GM18870 (cell line): ENCODE data around the gene CDK11B.
A peak's percentile ranks its signal among the peaks of the same experiment; 100 is the strongest.
"Not testable (repeated sequence)": the region's sequence is repeated elsewhere in the genome, so short reads cannot be mapped to it uniquely, and the experiment has no call there.

ENCODE experiments used
- ATAC-seq: cut with Tn5 transposase; IDR thresholded peaks from one replicate; pipeline ENCODE4 v1.9.1; 2021; ENCODE audit warnings: moderate library complexity; ENCODE audit not compliant: unreplicated experiment

The CDK11B gene

DNA sequence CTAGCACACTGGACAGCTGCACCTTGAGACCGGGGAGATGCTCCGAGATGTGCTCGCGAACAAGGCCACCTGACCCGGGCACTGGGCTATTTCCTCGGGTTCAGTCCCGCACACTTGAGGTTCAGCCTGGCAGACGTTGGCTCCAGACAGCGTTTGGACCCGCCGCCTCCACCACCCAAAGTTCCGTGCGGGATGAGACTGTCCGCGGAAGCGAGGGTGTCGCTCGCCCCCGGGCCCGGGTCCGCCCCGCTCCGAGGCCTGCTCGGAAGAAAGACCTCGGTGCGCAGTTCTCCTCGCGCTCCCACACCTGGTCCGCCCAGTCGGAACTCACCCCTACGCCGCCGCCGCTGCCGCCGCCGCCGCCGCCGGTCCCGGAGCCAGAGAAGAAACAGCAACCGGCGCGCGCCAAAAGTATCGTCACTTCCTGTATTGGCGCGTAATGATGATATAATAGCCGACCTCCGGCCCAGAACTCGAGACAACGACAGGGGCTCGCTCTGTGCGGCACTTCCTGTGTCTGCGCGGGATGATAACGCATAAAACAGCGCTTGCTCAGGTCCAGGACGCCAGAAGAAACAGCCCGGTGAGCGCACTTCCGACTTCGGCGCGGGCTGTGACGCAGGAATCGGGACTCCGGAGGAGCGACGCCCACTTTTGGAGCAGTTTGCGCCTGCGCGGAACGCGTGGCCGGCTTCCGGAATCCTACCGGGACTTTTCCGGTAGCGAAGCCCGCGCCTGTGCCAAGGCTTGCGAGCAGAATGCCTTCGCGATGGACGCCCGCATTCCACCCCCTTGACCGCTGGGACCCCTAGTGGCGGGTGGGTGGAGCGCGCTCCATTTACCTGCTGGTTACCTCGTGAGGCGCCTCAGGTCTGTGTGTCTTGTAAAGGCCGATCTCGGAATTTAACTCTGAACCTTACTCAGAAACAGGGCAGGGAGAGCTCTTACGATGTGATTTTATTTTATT lies at the start of gene CDK11B:
Gene CDK11B, minus strand, starts transcription at position 422 of the 967 bp plus-strand sequence. CDS start 1,519 bp downstream, outside the sequence.
- peak; percentile 84 for ATAC-seq

DNA sequence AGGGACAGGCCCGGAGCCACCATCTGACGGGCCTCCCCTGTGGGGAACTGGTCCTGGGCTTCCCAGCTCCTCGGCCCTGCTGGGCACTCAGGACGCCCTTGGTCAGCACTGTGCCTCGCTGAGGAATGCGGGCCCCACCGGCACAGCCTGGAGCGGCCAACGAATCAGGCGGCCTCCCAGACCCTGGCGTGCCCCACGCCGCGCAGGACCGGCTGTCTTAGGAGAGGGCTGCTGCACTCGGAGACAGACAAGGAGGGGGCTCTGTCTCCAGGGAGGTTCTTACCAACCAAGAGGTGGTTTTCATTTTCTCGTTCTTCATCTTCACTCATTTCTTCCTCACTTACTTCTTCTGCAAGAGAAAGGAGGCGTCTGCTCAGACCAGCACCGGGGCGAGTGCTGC lies 49.1 kb upstream of the CDK11B start:
- ATAC-seq = not testable (repeated sequence)

DNA sequence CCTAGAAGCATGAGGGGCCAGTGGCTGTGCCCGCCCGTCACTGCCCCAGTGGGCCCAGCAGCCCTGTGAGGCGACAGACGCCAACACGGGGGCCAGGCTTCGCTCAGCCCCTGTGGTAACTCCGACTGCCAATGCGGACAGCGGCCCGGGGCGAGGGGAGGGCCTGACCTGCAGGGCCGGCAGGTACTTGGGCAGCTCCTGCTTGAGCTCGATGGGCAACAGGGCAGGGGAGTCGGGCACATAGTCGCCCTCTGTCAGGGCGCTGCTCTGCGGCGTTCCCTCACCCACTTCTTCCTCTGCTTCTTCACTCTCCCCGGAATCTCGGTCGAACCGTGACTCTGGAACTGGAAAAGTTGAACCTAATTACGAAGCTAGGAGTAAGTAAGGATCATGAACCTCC lies 48.4 kb upstream of the CDK11B start:
- not testable (repeated sequence) for ATAC-seq

DNA sequence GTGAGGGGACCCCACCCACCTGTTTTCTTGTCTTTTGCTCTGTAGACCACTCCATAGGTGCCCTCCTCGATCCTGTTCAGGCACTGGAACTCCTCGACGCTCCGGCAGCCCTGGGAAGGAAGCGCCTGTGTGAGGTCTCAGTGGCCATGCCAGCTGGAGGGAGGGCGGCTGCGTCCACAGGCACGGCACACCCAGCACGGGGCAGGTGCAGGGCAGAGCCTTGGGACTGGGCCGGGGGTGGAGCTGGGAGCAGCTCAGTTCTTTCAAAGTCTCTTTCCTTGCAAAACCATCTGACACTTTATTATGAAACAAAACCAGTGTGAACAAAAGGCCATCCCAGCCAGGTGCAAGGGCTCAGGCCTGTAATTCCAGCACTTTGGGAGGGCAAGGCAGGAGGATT lies 46.8 kb upstream of the CDK11B start:
- ATAC-seq = not testable (repeated sequence)

DNA sequence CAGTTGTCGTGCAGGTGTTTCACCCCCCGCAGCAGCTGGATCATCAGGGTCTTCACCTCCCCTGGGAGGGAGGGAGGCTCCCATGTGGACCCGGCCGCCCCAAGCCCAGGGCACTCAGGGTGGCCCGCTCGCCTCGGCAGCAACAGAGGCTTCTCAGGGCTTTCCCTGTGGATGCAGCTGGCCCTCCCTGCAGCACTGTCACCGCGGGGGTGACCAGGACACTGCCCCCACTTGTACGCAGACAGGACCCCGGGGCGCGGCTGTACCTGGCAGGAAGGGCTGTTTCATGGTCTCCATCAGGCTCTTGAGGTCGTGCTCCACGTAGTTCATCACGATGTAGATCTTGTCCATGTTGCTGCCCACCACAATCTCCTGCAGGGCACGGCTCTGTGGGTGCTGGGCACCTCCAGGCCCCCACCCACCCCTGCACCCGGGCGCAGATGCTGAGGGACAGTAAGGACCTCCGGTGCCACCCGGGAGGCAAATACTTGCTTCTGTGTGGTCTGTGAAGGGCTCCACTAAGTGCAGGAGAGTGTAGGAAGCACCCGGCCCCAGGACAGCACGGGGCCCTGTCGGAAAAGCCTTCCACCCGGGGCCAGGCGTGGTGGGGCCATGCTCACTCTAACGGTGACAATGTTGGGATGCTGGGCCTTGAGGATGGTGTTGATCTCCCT lies 45.6 kb upstream of the CDK11B start:
- ATAC-seq = not testable (repeated sequence)

DNA sequence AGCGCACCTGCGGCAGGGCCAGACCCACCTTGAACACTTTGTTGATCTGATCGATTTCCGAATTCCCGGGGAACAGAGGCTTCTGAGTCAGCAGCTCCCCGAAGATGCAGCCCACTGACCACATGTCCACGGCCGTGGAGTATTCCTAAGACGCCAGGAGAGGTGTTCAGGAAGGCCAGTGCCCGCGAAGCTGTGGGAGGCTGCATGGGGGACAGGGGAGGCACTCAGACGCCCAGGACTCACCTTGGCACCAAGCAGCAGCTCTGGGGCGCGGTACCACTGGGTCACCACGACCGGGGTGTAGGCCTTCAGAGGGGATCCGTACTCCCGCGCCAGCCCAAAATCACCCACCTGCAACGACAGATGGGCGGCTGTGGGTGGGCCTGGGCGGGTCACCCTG lies 45.0 kb upstream of the CDK11B start:
- no peak for ATAC-seq

DNA sequence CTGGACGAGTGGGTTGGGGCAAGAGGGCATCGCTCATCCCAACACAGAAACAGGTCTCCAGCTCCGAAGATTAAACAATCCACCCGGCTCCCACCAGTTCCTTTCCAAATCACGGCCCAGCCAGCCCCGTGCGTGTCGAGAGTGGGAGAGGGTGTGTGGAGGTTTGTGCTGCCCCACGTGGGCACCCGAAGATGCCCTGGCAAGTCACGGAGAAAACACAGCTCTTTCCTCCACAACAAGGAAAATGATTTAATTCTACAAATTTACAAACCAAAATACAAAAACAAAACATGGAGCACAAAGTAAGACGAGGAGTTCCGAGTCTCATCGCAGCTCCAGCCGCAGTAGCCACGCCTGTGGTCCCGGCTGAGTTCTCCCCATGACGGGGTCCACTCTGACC lies 43.7 kb upstream of the CDK11B start:
- not testable (repeated sequence) for ATAC-seq

DNA sequence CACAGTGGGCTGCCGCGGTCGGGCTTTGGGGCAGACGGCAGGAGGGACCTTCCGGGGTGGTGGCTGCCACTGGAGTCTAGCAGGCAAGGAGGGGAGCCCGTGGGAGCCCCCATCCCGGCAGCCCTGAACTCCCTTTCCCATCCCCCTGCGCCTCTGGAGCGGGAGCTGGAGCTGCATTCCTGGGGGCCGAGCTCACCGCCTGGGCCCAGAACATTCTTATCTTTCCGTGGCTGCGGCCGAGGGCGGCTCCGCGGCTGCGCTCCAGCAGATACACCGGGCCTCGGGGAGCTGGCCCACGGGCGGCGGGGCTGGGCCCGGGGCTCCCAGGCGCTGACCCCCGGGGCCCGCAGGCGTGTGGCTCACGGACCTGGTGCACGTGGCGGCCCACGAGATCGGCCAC lies 41.8 kb upstream of the CDK11B start:
- not testable (repeated sequence) for ATAC-seq

DNA sequence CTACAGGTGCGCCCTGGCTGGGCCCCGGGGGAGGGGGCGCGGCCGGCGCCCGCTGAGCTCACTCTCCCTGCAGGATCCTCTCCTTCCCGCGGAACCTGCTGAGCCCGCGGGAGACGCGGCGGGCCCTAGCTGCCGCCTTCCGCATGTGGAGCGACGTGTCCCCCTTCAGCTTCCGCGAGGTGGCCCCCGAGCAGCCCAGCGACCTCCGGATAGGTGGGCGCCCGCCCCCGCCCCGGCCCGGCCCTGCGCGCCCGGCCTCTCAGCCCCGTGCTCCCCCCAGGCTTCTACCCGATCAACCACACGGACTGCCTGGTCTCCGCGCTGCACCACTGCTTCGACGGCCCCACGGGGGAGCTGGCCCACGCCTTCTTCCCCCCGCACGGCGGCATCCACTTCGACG lies 41.3 kb upstream of the CDK11B start:
- ATAC-seq = not testable (repeated sequence)

DNA sequence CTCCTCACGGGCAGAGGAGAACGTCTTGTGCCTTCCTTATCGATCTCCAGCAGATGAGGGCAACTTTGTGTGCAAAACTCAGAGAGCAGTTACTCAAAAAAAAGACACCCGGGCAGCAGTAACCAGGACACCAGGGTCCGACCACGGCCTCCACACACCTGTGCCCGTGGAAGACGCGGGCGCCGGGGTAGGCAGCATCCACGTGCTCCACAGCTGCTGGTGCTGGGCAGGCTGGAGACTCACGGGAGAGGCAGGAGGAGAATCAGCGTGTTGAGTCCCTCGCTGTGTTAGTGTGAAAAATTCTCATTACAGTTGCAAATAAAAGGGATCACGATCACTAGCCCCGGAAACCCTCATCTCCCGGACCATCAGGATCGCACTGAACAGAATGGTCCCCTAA lies 40.3 kb upstream of the CDK11B start:
- ATAC-seq = not testable (repeated sequence)

DNA sequence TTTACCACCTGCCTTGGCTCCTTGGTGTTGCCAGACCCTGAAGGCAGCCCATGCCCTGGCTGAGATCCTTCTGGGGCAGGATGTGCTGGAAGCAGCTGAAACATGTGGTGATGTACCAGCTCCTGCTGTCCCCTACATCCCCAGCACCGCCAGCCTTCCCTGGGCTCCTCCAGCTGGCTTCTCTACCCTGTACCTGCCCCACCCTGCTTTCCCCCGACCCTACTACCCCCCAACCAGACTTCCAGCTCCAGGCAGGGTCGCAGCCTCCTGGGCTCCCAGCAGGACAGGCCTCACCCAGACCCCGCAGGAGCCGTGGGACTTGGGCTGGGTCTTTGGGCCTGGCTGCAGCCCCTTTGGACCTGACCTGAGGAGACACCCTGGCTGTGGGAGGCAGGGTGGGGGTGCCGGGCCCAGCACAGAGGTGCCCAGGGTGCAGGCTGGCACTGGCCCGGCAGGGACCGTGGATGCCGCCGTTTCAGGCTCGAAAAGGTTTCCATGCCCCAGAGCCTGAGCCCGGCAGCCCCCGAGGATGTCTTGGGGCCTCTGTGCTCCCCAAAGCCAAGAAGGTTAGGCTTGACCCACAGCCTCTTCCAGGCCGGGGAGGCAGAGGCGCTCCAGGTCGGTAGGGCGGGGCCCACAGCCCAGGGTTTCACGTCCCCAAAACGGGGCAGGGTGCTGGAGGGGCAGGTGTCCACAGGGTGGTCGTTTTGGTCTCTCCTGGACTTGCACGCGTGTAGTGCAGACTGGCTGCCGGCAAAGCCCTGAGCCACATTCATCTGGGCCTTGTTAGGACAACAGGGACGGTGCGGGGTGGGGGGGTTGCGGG lies 38.8 kb upstream of the CDK11B start:
- ATAC-seq = not testable (repeated sequence)

DNA sequence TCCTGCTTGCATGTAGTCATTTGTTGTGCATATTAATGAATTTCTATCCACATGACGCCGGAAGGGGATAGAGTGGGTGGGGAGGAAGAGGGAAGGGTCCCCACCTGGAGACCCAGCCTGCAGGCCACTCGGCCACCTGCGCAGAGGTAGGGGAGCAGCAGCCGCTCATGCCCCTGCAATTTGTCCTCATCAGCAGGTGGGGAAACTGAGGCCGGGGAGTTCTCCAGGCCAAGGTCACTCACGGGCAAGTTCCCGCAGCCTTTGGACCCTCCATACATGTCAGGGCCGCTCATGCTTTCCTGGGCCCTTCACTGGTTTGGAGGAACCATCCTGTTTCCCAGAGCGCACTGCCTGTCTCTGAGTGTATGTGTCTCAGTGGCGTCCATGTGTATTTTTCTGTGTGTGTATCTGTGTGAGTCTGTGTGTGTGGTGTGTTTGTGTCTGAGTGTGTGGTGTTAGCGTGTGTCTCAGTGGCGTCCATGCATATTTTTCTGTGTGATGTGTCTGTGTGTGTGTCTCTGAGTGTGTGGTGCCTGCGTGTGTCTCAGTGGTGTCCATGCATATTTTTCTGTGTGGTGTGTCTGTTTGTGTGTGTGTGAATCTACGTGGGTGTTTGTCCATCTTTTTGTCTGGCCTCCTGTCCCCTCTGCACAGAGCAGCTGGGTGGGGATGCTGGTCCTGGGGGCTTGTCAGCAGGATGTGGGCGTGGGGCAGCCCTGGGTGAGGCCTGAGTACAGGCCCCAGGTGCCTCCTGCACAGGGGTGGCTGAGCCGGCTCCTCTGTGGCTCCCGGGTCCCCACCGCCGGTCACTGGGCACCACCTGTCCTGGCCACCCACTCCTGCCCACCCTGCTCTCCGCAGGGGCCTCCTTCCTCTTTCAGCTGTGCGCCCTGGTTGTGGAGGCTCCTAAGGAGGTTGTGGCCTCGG lies 37.9 kb upstream of the CDK11B start:
- ATAC-seq = not testable (repeated sequence)

DNA sequence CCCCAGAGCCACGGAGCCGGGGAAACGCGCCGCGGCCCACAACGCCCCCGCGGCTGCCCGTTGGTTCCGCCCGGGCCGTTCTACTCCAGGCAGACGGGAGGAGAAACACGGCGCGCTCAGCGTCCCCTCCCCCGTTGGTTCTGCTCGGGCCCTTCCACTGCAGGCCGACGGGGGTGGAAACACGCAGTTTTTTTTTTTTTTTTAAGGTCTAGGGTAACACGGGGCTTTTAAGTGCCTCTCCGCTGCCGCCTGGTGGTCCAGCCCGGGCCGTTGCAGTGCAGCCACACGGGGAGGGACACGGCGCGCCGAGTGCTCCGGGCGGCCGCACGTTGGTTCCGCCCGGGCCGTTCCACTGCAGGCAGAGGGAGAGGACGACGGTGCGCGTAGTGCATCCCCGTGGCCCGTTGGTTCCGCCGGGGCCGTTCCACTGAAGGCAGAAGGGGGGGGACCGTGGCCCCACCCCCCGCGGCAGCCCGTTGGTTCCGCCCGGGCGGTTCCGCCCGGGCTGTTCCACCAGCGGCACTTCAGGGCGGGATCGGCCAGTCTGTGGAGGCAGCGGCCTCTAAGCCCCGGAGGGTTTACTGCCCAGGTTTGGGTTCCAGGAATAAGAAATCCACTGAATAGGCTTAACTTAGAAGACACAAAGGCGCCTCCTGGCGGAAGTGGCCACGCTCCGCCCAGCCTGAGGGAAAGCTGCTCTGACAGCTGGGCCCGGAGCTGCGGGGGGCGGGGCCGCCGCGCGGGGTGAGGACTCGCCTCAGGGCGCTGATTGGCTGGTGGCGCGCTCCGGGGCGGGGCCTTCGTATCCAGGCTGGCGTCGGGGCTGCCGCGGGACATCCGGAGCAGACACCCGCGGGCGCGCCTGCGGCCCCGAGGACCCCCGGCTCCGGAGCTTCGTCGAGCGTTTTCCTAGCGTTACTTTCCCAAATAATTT lies 34.2 kb upstream of the CDK11B start, which contains the start of gene SLC35E2B:
Gene SLC35E2B, minus strand, starts transcription at position 82 of the 934 bp plus-strand sequence. CDS start 16,096 bp downstream, outside the sequence.
- peak; percentile 76 for ATAC-seq

DNA sequence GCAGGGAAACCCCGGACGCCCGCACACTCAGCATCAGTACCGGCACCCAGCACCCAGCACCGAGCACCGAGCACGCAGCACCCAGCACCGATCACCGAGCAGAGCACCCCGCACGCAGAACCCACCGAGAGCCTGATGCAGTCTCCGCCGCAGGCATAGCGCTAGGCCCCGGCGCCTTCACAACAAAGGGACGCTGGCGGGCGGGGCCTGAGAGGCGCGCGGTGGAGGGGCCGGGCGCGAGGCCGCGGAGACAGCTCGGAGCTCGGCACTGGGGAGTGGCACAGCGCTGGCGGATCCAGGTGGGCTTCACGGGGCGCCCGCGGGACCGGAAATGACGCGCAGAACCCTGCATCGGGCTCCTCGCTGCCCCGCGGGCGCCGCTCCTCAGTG lies 33.5 kb upstream of the CDK11B start:
- ATAC-seq = not testable (repeated sequence)

DNA sequence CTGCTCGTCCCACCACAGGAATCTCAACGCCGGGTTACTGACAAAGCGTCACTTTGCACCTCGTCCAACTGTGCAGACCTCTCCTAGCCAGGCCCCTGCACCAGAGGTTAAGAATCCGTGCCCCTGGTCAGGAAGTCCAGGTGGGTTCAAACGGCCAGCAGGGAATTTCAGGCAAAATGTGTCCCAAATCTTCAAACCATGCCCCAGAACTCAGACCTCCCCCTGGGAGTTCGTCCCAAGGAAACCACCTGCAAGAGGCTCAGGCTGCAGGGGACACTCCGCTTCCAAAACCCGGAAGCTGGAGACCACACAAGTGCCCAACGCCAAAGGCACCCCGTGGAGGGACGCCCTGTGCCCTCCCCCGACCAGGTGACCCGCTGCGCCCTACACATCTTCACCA lies 32.6 kb upstream of the CDK11B start:
- not testable (repeated sequence) for ATAC-seq

DNA sequence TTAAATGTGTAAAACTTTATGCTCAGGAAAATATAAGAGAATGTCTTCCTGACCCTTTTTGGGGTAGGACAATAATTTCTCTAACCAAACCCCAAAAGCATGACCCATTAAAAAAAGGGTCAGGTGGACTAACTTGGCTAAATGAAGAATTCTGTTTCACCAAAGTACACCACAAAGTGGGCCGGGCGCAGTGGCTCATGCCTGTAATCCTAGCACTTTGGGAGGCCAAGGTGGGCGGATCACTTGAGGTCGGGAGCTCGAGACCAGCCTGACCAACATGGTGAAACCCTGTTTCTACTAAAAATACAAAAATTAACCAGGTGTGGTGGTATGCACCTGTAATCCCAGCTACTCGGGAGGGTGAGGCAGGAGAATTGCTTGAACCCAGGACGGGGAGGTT lies 30.7 kb upstream of the CDK11B start:
- ATAC-seq = not testable (repeated sequence)

DNA sequence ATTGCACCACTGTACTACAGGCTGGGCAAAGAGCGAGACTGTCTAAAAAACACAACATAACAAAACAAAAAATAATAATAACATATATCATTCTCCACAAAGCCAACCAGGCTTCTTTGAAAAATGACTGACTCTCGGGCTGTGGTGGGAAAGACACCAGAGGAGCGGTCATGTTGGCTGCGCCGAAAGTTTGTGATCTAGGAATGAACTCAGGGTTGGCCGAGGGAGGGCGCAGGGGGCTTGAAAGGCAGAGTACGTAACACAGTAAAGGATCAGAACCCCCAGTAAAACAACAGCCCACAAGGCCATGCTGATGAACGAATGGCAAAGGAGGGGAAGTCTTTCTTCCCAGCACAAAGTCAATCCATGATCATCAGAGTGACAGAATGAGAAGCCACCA lies 29.0 kb upstream of the CDK11B start:
- no peak for ATAC-seq

DNA sequence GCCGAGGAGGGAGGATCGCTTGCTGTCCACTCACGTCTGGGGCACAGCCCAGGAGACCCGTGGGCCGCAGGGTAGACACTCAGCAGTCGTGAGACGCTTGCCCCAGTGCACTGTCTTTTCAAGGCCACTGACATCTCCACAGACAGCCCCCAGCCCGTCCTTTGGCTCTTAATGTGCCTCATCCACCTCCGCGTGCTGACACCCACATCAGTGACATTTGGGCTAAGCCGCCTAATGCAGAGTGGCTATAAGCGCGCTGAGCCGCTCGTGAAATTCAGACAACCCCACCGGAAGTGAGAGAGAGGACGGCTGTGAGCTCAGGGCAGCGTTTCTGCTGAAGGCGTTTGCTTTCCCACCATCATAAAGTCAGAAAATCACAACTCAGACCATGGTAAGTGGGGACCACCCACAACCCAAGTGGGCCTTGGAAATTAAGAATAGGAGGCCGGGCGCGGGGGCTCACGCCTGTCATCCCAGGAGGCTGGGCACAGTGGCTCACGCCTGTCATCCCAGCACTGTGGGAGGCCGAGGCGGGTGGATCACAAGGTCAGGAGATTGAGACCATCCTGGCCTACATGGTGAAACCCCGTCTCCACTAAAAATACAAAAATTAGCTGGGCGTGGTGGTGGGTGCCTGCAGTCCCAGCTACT lies 25.4 kb upstream of the CDK11B start:
- ATAC-seq = no peak
